Measurements from ENCODE around the gene CLPTM1L. TPM values are rescaled to one million over a fixed set of nuclear protein-coding genes. Genes with fewer than 3 reads are reported as not detected.

The CLPTM1L gene
- total RNA-seq, 2 donors from 2014 or later: 117 to 155 TPM

- peaks cover 0 to 10% of the 10 kb centered on the region in 2 donors for H3K4me1 ChIP-seq (ENCODE audit: control insufficient read depth in 1 of 2, low read depth in 2 of 2)
- no peak overlapping the region for H3K4me3 ChIP-seq
- H3K36me3 ChIP-seq: peaks cover 42% of the 10 kb centered on the region
- H3K9me3 ChIP-seq: no peaks in the 10 kb centered on the region
- H3K27ac ChIP-seq: no peak overlapping the region
- H3K27me3 ChIP-seq (replicated peaks; ENCODE audit: insufficient read depth): no peaks in the 10 kb centered on the region
- DNase-seq (ENCODE audit: low spot score) (no peak), ATAC-seq (ENCODE audit: insufficient number of reproducible peaks, low FRiP score, low read depth) (no peak)
- no peak for TF ChIP-seq CTCF (IDR thresholded peaks at IDR 0.05)
Observed at GRCh38 chr5:1325870-1326531, 18.9 kb downstream of the CLPTM1L start.

GRCh38 chr5:1325191-1325741 is 19.6 kb downstream of the CLPTM1L start:
- DNase-seq (ENCODE audit: low spot score) (no peak), ATAC-seq (ENCODE audit: insufficient number of reproducible peaks, low FRiP score, low read depth) (no peak)
- no peak for TF ChIP-seq CTCF (IDR thresholded peaks at IDR 0.05)
- Histone ChIP-seq H3K27ac (no peak overlapping the region), H3K36me3 (peaks cover 42% of the 10 kb centered on the region), H3K9me3 (no peaks in the 10 kb centered on the region), H3K27me3 (replicated peaks; ENCODE audit: insufficient read depth) (no peaks in the 10 kb centered on the region), H3K4me3 (no peak overlapping the region), H3K4me1 (ENCODE audit: control insufficient read depth in 1 of 2, low read depth in 2 of 2) (peaks cover 0 to 10% of the 10 kb centered on the region in 2 donors)

- Histone ChIP-seq H3K27me3 (replicated peaks; ENCODE audit: insufficient read depth) (no peaks in the 10 kb centered on the region), H3K4me1 (ENCODE audit: control insufficient read depth in 1 of 2, low read depth in 2 of 2) (peaks cover 0 to 10% of the 10 kb centered on the region in 2 donors), H3K27ac (no peak overlapping the region), H3K9me3 (no peaks in the 10 kb centered on the region), H3K36me3 (peaks cover 43% of the 10 kb centered on the region), H3K4me3 (no peak overlapping the region)
- ATAC-seq (ENCODE audit: insufficient number of reproducible peaks, low FRiP score, low read depth): no peak
- no peak for DNase-seq (ENCODE audit: low spot score)
- no peak for TF ChIP-seq CTCF (IDR thresholded peaks at IDR 0.05)
Observed at GRCh38 chr5:1324719-1325190, 20.1 kb downstream of the CLPTM1L start.

- ATAC-seq (ENCODE audit: insufficient number of reproducible peaks, low FRiP score, low read depth) (no peak), DNase-seq (ENCODE audit: low spot score) (no peak)
- peaks cover 0 to 10% of the 10 kb centered on the region in 2 donors for H3K4me1 ChIP-seq (ENCODE audit: control insufficient read depth in 1 of 2, low read depth in 2 of 2)
- H3K27ac ChIP-seq: no peak overlapping the region
- H3K4me3 ChIP-seq: no peak overlapping the region
- H3K9me3 ChIP-seq: no peaks in the 10 kb centered on the region
- H3K36me3 ChIP-seq: peaks cover 48% of the 10 kb centered on the region
- no peaks in the 10 kb centered on the region for H3K27me3 ChIP-seq (replicated peaks; ENCODE audit: insufficient read depth)
- no peak for TF ChIP-seq CTCF (IDR thresholded peaks at IDR 0.05)
Observed at GRCh38 chr5:1324301-1324700, 20.6 kb downstream of the CLPTM1L start.

GRCh38 chr5:1323803-1324173 is 21.1 kb downstream of the CLPTM1L start:
- Histone ChIP-seq H3K27ac (no peak overlapping the region), H3K4me3 (no peak overlapping the region), H3K36me3 (peaks cover 50% of the 10 kb centered on the region), H3K4me1 (ENCODE audit: control insufficient read depth in 1 of 2, low read depth in 2 of 2) (peaks cover 0 to 10% of the 10 kb centered on the region in 2 donors), H3K27me3 (replicated peaks; ENCODE audit: insufficient read depth) (no peaks in the 10 kb centered on the region), H3K9me3 (no peaks in the 10 kb centered on the region)
- no peak for TF ChIP-seq CTCF (IDR thresholded peaks at IDR 0.05)
- ATAC-seq (ENCODE audit: insufficient number of reproducible peaks, low FRiP score, low read depth) (no peak), DNase-seq (ENCODE audit: low spot score) (no peak)
